NCI-H1105 treated with DMSO at 0.1 percent for 48 hours (cell line): ENCODE data around the gene CDC42BPG.
A peak's percentile ranks its signal among the peaks of the same experiment; 100 is the strongest.

Experiments
- DNase-seq: peaks from one replicate; lab custom pipeline; 2025; lab: John Stamatoyannopoulos, UW

The CDC42BPG gene

GRCh38 chr11:64805481-64805880 is 39.0 kb downstream of the CDC42BPG start:
- no peak for DNase-seq

- no peak for DNase-seq
Observed at GRCh38 chr11:64804346-64805210, 39.9 kb downstream of the CDC42BPG start.

- DNase-seq, result peak; percentile 55
Observed at GRCh38 chr11:64803846-64804345, 40.6 kb downstream of the CDC42BPG start.

- DNase-seq, result peak; percentile 76
Observed at GRCh38 chr11:64803158-64803845, 41.2 kb downstream of the CDC42BPG start, which contains the start of gene MAP4K2. MAP4K2 (minus strand) TSS chr11:64803214; CDS start chr11:64803149, 65 bp downstream.

GRCh38 chr11:64802370-64803157 is 41.9 kb downstream of the CDC42BPG start:
- no peak for DNase-seq

- no peak for DNase-seq
Observed at GRCh38 chr11:64801561-64802369, 42.7 kb downstream of the CDC42BPG start.

GRCh38 chr11:64801158-64801464 is 43.3 kb downstream of the CDC42BPG start:
- no peak for DNase-seq

GRCh38 chr11:64800303-64801157 is 43.9 kb downstream of the CDC42BPG start:
- DNase-seq, result no peak

GRCh38 chr11:64799623-64800302 is 44.7 kb downstream of the CDC42BPG start:
- DNase-seq, result no peak

GRCh38 chr11:64799256-64799622 is 45.2 kb downstream of the CDC42BPG start:
- DNase-seq, result no peak

GRCh38 chr11:64796757-64797541 is 47.5 kb downstream of the CDC42BPG start:
- DNase-seq, result no peak

GRCh38 chr11:64796047-64796756 is 48.3 kb downstream of the CDC42BPG start:
- DNase-seq, result no peak

- no peak for DNase-seq
Observed at GRCh38 chr11:64794526-64794925, 49.9 kb downstream of the CDC42BPG start.

- no peak for DNase-seq
Observed at GRCh38 chr11:64793271-64794160, 50.9 kb downstream of the CDC42BPG start.

GRCh38 chr11:64792482-64792881 is 52.0 kb downstream of the CDC42BPG start:
- DNase-seq, result no peak

GRCh38 chr11:64791781-64792291 is 52.6 kb downstream of the CDC42BPG start:
- DNase-seq, result no peak
